ENCODE data around the gene DNAJA4.

The DNAJA4 gene

GRCh38 chr15:78236491-78236890 is 27.9 kb upstream of the DNAJA4 start:
- Histone ChIP-seq H3K9me3 (ENCODE audit: control insufficient read depth, insufficient read depth, low read depth, low read length) (no peaks in the 10 kb centered on the region), H3K27ac (ENCODE audit: extremely low read depth, low read depth, low read length) (no peak overlapping the region), H3K36me3 (ENCODE audit: control insufficient read depth in 2 of 2, insufficient read depth in 1 of 2, low read length in 2 of 2) (no peaks in the 10 kb centered on the region), H3K4me1 (ENCODE audit: control insufficient read depth, insufficient read depth, low read length) (no peaks in the 10 kb centered on the region), H3K4me3 (ENCODE audit: low read depth, low read length) (no peak overlapping the region)
- ChIA-PET POLR2A (no interaction called here), CTCF (interaction anchor here (0.7 to 10.5 kb wide), 5 partner anchors 41 to 307 kb away, joined by 3 to 234 read pairs (median 3); partner anchors contain the start of gene CIB2)
- TF ChIP-seq ZNF157 (tag by site-specific recombination; IDR thresholded peaks at IDR 0.05) (no peak), ZNF560 (tag by site-specific recombination; IDR thresholded peaks at IDR 0.05; ENCODE audit: borderline replicate concordance) (no peak), IKZF3 (tag by site-specific recombination; IDR thresholded peaks at IDR 0.05) (no peak), BCL6B (tag by site-specific recombination; IDR thresholded peaks at IDR 0.05) (no peak), PRDM4 (tag by site-specific recombination; IDR thresholded peaks at IDR 0.05) (no peak), ZBTB20 (tag by site-specific recombination; IDR thresholded peaks at IDR 0.05) (no peak), ZBTB11 (tag by site-specific recombination; conservative IDR thresholded peaks at IDR 0.05; ENCODE audit: low read depth) (no peak), ZNF311 (tag by site-specific recombination; IDR thresholded peaks at IDR 0.05; ENCODE audit: borderline replicate concordance) (no peak), OSR2 (tag by site-specific recombination; IDR thresholded peaks at IDR 0.05) (no peak), ZNF324 (tag by site-specific recombination; IDR thresholded peaks at IDR 0.05) (no peak), ZBTB7A (tag by site-specific recombination; IDR thresholded peaks at IDR 0.05; ENCODE audit: low read depth) (no peak), ZNF707 (tag by site-specific recombination; IDR thresholded peaks at IDR 0.05) (no peak), REST (tag by site-specific recombination; IDR thresholded peaks at IDR 0.05) (no peak), CTCF (tag by site-specific recombination; IDR thresholded peaks at IDR 0.05) (no peak), ZNF211 (tag by site-specific recombination; IDR thresholded peaks at IDR 0.05; ENCODE audit: low read depth) (no peak), ZNF138 (tag by site-specific recombination; IDR thresholded peaks at IDR 0.05; ENCODE audit: borderline replicate concordance) (no peak), GFI1B (tag by site-specific recombination; IDR thresholded peaks at IDR 0.05) (no peak), ZNF571 (tag by site-specific recombination; IDR thresholded peaks at IDR 0.05) (no peak), ZNF19 (tag by site-specific recombination; IDR thresholded peaks at IDR 0.05; ENCODE audit: low read depth) (no peak)

Measured in HEK293 (cell line).